ENCODE data around the gene KCTD17. TPM values are rescaled to one million over a fixed set of nuclear protein-coding genes. Genes with fewer than 3 reads are reported as not detected.
A peak's percentile ranks its signal among the peaks of the same experiment; 100 is the strongest.

KCTD17 gene
- total and polyA plus RNA-seq, 2 of the 13 experiments (the other 11 are each of a cell fraction or from before 2014, with no cell fraction given) = 5.3 to 11.7 TPM

GRCh38 chr22:37019309-37020191 is 32.0 kb upstream of the KCTD17 start, which contains the start of the genes MPST and TST (continued):
- TF ChIP-seq ZNF609 (CRISPR knock-in tag; IDR thresholded peaks at IDR 0.05; ENCODE audit: borderline replicate concordance) = no peak
- peak; percentile 93 for TF ChIP-seq RBFOX2 (IDR thresholded peaks at IDR 0.05; ENCODE audit: low read depth, low read length)
- no peak; the same call in 1 of the 2 replicates for TF ChIP-seq ZNF501 (CRISPR knock-in tag; IDR thresholded peaks at IDR 0.05)
- TF ChIP-seq HMGA1 (CRISPR knock-in tag; conservative IDR thresholded peaks at IDR 0.05) = no peak
- no peak for TF ChIP-seq MXD4 (CRISPR knock-in tag; IDR thresholded peaks at IDR 0.05)
- TF ChIP-seq MATR3 (CRISPR knock-in tag; IDR thresholded peaks at IDR 0.05) = no peak
- TF ChIP-seq ZFYVE20 (CRISPR knock-in tag; IDR thresholded peaks at IDR 0.05; ENCODE audit: borderline replicate concordance, low read depth) = no peak
- TF ChIP-seq ZNF704 (CRISPR knock-in tag; IDR thresholded peaks at IDR 0.05; ENCODE audit: borderline replicate concordance) = no peak
- TF ChIP-seq ETV6 (CRISPR knock-in tag; conservative IDR thresholded peaks at IDR 0.05) = no peak
- TF ChIP-seq, protein P1, sequence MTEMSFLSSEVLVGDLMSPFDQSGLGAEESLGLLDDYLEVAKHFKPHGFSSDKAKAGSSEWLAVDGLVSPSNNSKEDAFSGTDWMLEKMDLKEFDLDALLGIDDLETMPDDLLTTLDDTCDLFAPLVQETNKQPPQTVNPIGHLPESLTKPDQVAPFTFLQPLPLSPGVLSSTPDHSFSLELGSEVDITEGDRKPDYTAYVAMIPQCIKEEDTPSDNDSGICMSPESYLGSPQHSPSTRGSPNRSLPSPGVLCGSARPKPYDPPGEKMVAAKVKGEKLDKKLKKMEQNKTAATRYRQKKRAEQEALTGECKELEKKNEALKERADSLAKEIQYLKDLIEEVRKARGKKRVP (CRISPR knock-in tag; IDR thresholded peaks at IDR 0.05) = no peak
- TF ChIP-seq ZFP41 (CRISPR knock-in tag; IDR thresholded peaks at IDR 0.05; ENCODE audit: borderline replicate concordance) = no peak
- TF ChIP-seq SSRP1 (CRISPR knock-in tag; IDR thresholded peaks at IDR 0.05) = no peak
- no peak for TF ChIP-seq CREM (IDR thresholded peaks at IDR 0.05)
- no peak for TF ChIP-seq CREM (CRISPR knock-in tag; IDR thresholded peaks at IDR 0.05)
- peak; percentile 31; the same call in 1 of the 2 replicates for TF ChIP-seq ZNF263 (CRISPR knock-in tag; IDR thresholded peaks at IDR 0.05)
- no peak for TF ChIP-seq PRMT3 (CRISPR knock-in tag; IDR thresholded peaks at IDR 0.05; ENCODE audit: borderline replicate concordance, low read depth)
- TF ChIP-seq GABPB1 (CRISPR knock-in tag; IDR thresholded peaks at IDR 0.05) = peak; percentile 43
- TF ChIP-seq SKI (IDR thresholded peaks at IDR 0.05; ENCODE audit: partially characterized antibody) = no peak
- no peak for TF ChIP-seq HNF4A (CRISPR knock-in tag; IDR thresholded peaks at IDR 0.05)
- TF ChIP-seq, protein P2, sequence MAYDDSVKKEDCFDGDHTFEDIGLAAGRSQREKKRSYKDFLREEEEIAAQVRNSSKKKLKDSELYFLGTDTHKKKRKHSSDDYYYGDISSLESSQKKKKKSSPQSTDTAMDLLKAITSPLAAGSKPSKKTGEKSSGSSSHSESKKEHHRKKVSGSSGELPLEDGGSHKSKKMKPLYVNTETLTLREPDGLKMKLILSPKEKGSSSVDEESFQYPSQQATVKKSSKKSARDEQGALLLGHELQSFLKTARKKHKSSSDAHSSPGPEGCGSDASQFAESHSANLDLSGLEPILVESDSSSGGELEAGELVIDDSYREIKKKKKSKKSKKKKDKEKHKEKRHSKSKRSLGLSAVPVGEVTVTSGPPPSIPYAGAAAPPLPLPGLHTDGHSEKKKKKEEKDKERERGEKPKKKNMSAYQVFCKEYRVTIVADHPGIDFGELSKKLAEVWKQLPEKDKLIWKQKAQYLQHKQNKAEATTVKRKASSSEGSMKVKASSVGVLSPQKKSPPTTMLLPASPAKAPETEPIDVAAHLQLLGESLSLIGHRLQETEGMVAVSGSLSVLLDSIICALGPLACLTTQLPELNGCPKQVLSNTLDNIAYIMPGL (CRISPR knock-in tag; IDR thresholded peaks at IDR 0.05; ENCODE audit: borderline replicate concordance in 1 of 2, low read depth in 1 of 2) = 0 out of 4 replicates have a peak, but pooled peaks of 1 of the 2 experiments have one; percentile 19
- TF ChIP-seq SIX4 (CRISPR knock-in tag; IDR thresholded peaks at IDR 0.05) = no peak
